ENCODE measurements around the gene IL24. TPM values are rescaled to one million over a fixed set of nuclear protein-coding genes. Genes with fewer than 3 reads are reported as not detected.

The IL24 gene, protein sequence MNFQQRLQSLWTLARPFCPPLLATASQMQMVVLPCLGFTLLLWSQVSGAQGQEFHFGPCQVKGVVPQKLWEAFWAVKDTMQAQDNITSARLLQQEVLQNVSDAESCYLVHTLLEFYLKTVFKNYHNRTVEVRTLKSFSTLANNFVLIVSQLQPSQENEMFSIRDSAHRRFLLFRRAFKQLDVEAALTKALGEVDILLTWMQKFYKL
- total RNA-seq = not detected

DNA sequence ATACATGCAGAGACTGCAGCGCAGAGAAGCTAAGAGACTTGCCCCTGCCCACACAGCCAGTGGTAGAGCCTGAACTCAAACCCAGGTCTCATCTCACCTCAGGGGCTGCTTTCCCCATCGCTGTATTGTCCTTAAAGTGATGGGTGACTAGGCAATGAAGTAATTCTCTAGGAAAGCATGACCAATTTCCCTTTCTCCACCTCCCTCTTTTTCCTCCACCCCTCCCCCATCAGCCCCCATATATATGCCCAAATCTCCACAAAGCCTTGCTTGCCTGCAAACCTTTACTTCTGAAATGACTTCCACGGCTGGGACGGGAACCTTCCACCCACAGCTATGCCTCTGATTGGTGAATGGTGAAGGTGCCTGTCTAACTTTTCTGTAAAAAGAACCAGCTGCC lies at the start of gene IL24:
IL24 (plus strand) TSS at position 269 of the 400 bp plus-strand sequence. CDS start 390 bp downstream, outside the sequence.

DNA sequence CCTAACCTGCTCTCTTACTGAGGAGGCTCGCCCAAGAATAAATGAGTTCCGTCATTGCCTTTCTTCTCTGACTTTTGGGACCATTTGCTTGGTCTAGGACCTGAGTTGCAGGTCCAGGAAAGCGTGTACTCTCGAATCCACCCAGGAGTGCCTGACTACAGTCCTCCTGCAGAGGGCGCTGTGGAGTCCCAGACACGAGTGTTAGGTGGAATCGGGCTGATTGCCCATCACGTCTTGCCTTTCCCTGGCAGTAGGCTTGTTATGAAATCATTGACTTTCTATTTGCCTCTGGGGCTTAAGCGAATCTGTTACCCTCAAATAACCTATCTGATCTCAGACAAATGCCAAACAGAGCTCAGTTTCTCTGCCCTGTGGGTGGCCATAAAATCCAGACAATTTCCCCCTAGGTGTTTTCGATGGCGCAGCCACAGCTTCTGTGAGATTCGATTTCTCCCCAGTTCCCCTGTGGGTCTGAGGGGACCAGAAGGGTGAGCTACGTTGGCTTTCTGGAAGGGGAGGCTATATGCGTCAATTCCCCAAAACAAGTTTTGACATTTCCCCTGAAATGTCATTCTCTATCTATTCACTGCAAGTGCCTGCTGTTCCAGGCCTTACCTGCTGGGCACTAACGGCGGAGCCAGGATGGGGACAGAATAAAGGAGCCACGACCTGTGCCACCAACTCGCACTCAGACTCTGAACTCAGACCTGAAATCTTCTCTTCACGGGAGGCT lies 32.1 kb upstream of the IL24 start, which contains the start of gene IL20:
IL20 (plus strand) TSS at position 685 of the 733 bp plus-strand sequence. CDS start 230 bp downstream, outside the sequence.

DNA sequence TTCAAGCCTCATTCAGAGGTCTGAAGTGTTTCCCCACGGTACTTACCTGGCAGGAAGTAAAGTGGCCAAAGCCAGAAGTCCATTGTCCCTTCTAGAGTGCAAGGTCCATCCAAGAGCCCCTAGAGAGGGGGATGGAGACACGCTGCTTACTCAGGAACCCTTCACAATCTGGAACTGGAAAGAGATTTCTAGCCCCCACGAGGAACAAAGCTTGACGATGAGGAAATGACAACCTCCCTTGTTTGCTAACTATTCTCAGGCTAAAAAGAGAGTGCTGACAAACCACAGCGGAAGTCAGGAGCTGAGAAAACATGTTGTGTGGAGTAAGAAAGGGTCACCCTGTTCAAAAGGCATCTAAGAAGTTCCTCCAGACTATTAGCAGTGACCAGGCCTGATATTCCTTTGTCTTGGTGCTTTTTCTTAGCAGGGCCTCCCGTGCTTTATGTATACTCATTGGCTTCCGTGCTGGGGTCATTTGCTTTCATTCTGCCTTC lies 24.6 kb downstream of the IL24 start, which contains the start of gene FCMR:
FCMR (minus strand) TSS at position 170 of the 494 bp plus-strand sequence; CDS start at position 83, 87 bp downstream.

DNA sequence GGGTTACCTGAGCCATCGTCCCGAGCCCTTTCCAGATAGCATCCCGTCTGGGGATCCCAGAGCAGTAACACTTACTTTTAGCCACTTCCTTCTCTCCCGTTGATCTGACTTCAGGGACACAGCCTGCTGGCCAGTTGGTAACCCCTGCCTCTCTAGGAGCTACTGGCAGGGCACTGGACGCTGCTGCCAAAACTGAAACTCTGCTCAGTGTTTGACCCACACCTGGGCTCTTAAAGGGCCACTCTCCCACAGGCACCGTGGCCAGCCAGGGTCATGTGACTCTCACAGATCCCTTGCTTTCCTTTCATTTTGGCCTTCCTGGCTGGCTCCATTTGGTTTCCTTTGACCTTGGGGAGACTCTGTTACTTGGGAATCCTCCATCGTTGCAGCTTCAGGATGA lies 49.0 kb downstream of the IL24 start, which contains the start of gene PIGR:
PIGR (minus strand) TSS at position 206 of the 400 bp plus-strand sequence. CDS start 5,935 bp downstream, outside the sequence.

Other genes starting within 250 kb of the IL24 start
- 40.3 TPM for gene MAPKAPK2, start 212.5 kb upstream of the IL24 start, total RNA-seq
- gene IL19, start 126.7 kb upstream of the IL24 start, total RNA-seq = 0.70 TPM
- gene IL10, start 124.9 kb upstream of the IL24 start, total RNA-seq = 1.2 TPM
- gene IL20, start 31.8 kb upstream of the IL24 start, total RNA-seq = not detected
- gene FCMR, start 24.5 kb downstream of the IL24 start, total RNA-seq = 2.5 TPM
- gene PIGR, start 49.0 kb downstream of the IL24 start, total RNA-seq = 7.6 TPM
- gene FCAMR, start 73.0 kb downstream of the IL24 start, total RNA-seq = 6.0 TPM
- gene C1orf116, start 135.3 kb downstream of the IL24 start, total RNA-seq = 13.3 TPM
- 24.8 TPM for gene YOD1, start 153.8 kb downstream of the IL24 start, total RNA-seq
- 17.5 TPM for gene PFKFB2, start 155.8 kb downstream of the IL24 start, total RNA-seq
- 1.8 TPM for gene C4BPB, start 191.4 kb downstream of the IL24 start, total RNA-seq
- 0.76 TPM for gene C4BPA, start 206.8 kb downstream of the IL24 start, total RNA-seq